22Rv1 (cell line): ENCODE data around the gene ANKRD6.

Experiments
- ZFX ChIP-seq: fragments of 450-650 bp; IDR thresholded peaks from 2 replicates; pipeline ENCODE4 v1.6.1; 2017; ENCODE audit warnings: antibody characterized with exemption, borderline replicate concordance
- TF ChIP-seq, protein P1 (sequence below): fragments of 450-650 bp; IDR thresholded peaks from 2 replicates; pipeline ENCODE4 v1.5.1; 2017; ENCODE audit warnings: mild to moderate bottlenecking

GRCh38 chr6:89475101-89475500 lies 42.1 kb downstream of the ANKRD6 start:
- TF ChIP-seq, protein P1, sequence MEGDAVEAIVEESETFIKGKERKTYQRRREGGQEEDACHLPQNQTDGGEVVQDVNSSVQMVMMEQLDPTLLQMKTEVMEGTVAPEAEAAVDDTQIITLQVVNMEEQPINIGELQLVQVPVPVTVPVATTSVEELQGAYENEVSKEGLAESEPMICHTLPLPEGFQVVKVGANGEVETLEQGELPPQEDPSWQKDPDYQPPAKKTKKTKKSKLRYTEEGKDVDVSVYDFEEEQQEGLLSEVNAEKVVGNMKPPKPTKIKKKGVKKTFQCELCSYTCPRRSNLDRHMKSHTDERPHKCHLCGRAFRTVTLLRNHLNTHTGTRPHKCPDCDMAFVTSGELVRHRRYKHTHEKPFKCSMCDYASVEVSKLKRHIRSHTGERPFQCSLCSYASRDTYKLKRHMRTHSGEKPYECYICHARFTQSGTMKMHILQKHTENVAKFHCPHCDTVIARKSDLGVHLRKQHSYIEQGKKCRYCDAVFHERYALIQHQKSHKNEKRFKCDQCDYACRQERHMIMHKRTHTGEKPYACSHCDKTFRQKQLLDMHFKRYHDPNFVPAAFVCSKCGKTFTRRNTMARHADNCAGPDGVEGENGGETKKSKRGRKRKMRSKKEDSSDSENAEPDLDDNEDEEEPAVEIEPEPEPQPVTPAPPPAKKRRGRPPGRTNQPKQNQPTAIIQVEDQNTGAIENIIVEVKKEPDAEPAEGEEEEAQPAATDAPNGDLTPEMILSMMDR = no peak
- no peak for TF ChIP-seq ZFX
